OCI-LY1 (cell line): ENCODE measurements around the gene ARHGEF6.

Source experiments
- EZH2 ChIP-seq: fragments of 200-600 bp; sonication (generic), shearing (Covaris generic); IDR thresholded peaks from 2 replicates; pipeline ENCODE4 v1.8.0; 2017; ENCODE audit warnings: borderline replicate concordance, mixed run types, mild to moderate bottlenecking, antibody characterized with exemption, low read length, moderate library complexity, mixed read lengths
- TF ChIP-seq, protein P1 (sequence below): fragments of 200-600 bp; sonication (generic), shearing (Covaris generic); IDR thresholded peaks from 2 replicates; pipeline ENCODE4 v1.5.1; 2017; ENCODE audit warnings: mild to moderate bottlenecking, antibody characterized with exemption, low read length, moderate library complexity, mixed read lengths

DNA sequence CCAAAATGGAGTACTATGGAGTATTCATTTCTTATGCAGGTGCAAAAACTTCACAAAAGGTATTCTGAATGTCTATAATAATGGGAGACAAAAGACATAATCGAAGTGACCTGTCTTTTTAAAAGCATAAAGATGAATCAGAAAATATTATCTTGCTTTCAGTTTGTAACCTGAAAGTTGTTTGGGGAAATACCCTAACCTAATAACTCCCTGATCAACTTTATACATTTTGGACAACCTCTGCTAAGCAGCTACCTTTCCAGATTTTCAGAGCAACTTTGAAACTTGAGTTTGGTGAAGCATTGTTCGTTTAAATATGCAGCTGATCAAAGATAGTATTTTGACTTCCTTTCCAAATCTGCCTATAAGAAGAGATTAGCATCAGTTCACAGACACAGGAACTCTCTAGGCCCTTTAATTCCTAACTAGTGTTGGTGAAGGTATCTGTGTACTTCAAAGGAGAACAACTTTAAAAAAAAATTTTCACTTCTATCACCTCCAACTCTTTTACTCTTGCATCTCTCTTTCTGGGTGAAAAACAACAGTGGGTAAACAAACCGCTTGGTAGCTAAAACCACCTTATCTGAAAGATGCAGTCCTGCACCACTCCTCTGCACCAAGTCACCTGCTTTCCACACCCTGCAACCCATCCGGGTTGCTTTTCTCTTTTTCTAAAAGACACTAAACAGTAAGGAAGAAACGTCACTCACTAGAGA is 106.3 kb downstream of the ARHGEF6 start:
- TF ChIP-seq, protein P1, sequence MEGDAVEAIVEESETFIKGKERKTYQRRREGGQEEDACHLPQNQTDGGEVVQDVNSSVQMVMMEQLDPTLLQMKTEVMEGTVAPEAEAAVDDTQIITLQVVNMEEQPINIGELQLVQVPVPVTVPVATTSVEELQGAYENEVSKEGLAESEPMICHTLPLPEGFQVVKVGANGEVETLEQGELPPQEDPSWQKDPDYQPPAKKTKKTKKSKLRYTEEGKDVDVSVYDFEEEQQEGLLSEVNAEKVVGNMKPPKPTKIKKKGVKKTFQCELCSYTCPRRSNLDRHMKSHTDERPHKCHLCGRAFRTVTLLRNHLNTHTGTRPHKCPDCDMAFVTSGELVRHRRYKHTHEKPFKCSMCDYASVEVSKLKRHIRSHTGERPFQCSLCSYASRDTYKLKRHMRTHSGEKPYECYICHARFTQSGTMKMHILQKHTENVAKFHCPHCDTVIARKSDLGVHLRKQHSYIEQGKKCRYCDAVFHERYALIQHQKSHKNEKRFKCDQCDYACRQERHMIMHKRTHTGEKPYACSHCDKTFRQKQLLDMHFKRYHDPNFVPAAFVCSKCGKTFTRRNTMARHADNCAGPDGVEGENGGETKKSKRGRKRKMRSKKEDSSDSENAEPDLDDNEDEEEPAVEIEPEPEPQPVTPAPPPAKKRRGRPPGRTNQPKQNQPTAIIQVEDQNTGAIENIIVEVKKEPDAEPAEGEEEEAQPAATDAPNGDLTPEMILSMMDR, result no peak
- TF ChIP-seq EZH2, result no peak
